NCI-H146 treated with DMSO at 0.1 percent for 48 hours (cell line): ENCODE results near the gene SLC35F4.
"Not testable (repeated sequence)": the region's sequence is repeated elsewhere in the genome, so short reads cannot be mapped to it uniquely, and the experiment has no call there.

Experiments
- DNase-seq: peaks from one replicate; lab custom pipeline; 2025; ENCODE audit not compliant: unreplicated experiment; lab: John Stamatoyannopoulos, UW

Gene SLC35F4

DNA sequence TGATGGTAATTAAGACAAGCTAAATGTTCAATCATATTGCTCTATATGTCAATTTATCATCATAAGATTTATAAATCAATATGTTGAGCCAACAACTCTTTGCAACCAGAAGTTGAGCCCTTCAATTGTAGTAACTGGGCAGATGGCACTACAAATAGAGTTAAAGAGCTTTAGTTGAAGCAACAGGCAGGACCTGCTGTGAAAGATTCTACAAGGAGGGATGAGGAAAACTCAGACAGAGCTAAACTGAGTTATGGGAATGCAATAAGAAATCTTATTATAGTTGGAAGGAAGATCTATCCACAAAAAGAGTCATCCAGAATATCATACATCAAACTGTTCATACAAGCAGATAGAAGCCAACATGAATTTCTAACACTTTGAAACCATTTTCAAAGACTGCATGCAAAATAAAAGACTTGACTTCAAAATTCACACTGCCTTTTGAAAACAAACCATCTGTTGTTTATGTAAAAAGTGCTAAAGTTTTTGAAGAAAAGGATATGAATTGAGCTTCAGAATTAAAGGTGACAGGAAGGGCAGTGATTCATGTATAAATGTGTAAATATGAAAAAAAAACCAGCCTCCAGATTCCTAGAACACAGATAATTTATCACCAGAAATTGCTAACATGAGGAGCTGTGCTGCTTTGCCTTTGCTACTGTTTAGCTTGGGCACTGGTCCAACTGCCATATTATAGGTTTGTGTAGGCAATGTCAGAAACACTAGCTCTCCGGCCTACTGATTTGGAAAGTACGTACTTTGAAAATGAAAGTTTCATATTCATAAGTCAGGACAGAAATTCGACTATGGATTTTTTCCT is 133.2 kb downstream of the SLC35F4 start:
- no peak for DNase-seq

DNA sequence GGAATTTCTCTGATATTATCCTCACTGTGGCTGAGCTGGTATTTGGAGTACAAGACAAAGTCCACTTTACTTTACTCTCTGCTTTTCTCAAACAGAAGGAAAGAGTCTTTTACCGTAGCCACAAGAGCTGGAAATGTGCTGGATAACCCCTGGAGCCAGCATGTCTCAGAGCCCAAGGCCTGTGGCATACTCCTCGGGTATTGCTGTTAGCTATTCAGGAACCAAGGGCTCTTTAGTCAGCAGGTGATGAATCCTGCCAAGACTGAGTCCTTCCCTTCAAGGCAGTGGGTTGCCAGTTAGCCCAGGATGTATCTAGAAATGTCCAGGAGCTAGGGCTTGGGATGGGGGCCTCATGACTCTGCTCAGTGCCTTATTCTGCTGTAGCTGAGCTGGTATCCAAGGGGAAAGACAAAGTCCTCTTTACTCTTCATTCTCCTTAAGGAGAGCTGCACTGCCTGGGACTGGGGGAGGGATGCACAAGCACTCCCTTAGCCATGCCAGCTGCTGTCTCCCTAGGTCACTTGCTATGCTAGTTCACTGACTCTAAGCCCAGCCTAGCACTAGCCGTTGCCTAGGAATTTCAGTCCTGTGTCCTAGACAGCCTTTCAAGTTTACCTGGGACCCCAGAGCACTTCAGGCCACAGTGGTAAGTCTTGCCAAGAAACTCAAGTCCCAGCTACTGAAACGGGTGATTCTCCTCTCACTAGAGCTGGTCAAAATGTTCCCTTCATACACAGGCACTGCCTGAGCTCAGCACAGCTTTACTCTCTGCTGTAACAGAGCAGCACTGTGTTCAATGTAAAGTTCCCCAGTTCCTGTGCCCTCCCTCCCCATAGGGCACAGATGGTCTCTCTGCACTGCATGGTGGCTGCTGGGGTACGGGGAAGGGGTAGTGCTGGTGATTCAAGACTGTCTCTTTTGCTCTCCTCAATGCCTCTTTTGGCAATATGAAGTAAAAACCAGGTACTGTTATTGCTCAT is 136.4 kb downstream of the SLC35F4 start:
- no peak for DNase-seq

DNA sequence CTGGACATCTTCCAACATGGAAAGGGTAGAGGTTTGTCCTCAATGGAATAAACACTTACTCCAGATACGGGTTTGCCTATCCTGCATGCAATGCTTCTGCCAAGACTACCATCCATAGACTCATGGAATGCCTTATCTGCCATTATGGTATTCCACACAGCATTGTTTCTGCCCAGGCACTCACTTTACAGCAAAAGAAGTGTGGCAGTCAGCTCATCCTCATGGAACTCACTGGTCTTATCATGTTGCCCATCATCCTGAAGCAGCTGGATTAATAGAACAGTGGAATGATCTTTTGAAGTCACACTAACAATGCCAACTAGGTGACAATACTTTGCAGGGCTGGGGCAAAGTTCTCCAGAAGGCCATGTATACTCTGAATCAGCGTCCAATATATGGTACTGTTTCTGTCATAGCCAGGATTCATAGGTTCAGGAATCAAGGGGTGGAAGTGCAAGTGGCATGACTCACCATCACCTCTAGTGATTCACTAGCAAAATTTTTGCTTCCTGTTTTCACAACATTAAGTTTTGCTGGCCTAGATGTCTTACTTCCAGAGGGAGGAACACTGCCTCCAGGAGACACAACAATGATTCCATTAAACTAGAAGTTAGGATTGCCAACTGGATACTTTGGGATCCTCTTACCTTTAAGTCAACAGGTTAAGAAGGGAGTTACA is 140.4 kb downstream of the SLC35F4 start:
- no peak for DNase-seq

DNA sequence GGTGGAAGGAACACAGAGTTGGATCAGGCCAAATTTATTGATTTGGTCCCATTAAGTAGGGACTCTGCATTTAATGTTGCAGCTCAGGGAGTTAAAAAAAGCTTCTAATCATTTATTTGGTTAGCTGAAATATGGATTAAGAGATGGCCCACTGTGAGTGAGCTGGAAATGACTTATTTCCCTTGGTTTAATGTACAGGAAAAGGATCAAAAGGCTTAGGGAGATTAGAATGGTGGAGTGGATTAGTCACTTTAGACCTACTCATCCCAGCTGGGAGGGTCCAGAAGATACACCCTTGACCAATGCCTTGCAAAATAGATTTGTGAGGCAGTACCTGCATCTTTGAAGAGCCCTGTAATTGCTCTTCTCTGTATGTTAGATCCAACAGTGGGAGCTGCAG is 143.8 kb downstream of the SLC35F4 start:
- not testable (repeated sequence) for DNase-seq

DNA sequence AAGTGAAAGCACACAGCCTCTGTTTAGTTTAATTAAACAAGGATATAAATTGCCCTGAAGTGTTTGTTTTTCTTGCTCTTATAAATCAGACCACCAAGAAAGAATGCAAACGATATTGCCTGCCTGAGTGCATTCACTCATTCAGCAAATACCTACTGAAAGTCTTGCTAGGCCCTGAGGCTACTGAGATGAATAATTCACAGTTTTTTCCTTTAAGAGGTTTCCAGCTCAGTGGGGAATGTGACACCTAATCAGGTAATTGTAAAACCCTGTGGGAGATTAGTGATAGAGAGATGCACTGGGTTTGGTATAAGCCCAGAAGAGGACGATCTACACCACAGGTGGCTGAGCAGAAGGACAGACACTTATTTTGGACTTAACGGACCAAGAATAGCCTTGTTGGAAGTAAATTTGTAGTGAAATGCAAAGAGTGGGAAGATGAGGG is 151.4 kb downstream of the SLC35F4 start:
- no peak for DNase-seq

DNA sequence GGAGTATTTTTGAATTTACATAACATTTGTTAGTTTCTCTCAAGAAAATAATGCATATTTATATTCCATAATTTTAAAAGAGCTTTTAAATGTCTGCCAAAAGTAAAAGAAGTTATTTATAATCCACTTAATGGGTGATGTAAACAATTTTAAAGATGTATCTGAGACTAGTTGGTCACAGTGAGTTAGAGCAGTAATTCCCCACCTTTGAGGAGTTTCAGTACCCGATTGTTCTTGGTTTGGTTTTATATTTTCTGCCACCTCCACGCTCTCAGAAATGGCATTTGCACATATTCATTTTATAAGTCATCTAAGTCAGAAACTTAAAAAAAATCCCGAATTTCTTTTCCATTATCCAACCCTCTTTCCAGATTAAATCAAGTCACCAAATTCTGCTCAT is 153.2 kb downstream of the SLC35F4 start:
- no peak for DNase-seq

DNA sequence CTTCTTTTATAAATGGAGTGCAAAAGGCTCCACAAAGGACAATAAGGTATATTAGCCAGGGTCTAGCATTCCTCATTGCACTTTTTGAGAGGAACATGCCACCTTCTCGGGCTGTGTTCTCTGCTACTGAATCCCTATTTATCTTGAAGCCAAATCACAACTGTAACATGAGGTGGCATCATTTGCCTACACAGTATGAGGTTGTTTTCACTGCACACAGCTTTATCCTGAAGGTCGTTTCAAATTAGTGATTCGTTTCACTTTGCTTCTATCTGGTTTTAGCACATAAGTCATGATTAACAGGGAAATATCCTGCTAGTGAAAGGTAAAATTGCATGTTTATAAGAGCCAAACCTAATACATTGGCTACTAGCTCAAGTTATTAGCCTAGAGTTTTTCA is 153.8 kb downstream of the SLC35F4 start:
- DNase-seq: no peak

DNA sequence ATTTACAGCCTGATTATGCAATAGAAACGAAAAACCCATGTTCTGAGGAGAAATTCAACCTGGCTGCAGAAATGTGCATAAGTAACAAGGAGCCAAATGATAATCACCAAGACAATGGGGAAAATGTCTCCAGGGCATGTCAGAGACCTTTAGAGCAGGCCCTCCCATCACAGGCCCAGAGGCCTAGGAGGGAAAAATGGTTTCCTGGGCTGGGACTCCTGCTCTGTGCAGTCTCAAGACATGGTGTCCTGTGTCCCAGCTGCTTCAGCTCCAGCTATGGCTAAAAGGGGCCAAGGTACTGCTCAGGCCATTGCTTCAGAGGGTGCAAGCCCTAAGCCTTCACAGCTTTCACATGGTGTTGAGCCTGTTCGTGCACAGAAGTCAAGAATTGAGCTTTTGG is 156.0 kb downstream of the SLC35F4 start:
- DNase-seq: no peak

DNA sequence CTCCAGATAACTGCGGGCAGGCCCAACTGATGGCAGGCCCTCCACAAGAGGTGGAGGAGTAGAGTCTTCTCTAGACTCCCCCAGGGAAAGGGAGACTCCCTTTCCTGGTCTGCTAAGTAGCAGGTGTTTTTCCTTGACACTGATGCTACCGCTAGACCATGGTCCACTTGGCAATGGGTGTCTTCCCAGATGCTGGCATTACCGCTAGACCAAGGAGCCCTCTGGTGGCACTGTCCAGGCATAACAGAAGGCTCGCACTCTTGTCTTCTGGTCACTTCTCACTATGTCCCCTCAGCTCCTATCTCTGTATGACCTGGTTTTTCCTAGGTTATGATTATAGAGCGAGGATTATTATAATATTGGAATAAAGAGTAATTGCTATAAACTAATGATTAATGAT is 156.8 kb downstream of the SLC35F4 start:
- not testable (repeated sequence) for DNase-seq

DNA sequence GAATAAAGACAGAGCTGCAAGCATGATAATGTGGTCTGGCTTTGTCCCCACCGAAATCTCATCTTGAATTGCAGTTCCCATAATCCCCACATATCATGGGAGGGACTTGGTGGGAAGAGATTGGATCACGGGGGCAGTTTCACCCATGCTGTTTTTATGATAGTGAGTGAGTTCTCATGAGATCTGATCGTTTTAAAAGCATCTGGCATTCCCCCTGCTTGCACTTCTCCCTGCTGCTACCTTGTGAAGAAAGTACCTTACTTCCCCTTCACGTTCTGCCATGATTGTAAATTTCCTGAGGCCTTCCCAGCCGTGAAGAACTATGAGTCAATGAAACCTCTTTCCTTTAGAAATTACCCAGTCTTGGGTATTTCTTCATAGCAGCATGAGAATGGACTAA is 158.7 kb downstream of the SLC35F4 start:
- DNase-seq: no peak

DNA sequence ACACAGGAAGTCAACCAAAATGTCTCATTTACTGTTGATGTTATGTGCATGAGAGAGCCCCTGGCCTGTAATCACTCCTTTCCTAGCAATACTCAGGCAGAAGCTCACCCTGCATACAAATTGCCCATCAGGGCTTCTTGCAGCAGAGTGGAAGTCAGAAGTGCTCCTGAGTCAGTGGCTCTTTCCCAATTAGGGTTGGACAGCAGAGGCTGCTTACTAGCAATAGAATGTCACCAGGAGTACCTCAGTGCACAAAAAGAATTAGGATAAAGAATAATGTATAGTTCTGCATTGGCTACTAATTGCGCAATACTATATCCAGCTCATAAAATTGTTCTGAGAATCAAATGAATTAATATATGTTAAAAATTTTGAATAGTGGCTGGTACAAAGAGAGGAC is 161.1 kb downstream of the SLC35F4 start:
- no peak for DNase-seq

DNA sequence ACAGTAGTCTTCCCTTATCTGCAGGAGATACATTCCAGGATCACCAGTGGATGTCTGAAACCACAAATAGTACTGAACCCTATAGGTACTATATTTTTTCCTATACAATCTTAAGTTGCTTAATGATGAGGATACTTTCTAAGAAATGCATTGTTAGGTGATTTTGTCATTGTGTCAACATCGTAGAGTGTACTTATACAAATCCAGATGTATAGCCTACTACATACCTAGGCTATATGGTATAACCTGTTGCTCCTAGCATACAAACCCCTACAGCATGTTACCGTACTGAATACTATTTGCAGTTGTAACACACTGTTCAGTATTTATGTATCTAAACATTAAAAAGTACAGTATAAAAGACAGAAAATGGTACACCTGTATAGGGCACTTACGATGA is 165.9 kb downstream of the SLC35F4 start:
- no peak for DNase-seq

DNA sequence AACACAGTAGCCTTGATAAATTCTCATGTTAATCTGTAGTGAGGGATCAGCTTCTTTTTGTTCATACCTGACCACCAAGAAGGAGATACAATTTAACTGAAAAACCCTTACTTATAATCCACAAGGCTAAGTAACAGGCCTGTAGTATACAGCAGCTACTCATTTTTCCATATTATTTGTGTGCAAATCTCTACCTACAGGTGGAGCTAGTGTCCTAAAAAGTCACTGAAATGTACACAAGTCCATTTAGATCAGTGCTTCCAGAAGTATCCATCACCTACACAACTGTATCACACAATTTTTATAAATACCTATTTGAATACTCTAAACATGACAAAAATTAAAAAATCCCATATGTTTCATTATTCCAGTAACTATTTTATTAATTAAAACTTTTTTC is 173.2 kb downstream of the SLC35F4 start:
- DNase-seq: no peak

DNA sequence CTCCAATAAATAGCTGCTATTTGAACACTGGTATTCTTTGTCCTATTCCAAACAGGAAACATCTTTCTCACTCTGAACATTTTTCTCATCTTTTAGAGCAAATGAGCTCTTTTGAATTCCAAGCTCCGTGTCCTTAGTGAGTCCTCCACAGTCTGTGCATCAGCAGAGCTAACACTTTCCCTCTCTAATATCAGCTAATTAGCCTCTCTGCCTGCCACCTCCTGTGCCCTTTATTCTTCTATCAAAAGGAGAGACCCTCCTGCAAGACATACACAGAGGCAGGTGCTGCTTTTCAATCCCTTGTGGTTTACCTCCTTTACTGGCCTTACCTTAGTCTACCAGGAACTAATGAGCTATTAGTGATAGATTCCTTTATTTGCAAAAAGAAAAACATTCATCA is 178.5 kb downstream of the SLC35F4 start:
- peak; percentile 14 for DNase-seq

DNA sequence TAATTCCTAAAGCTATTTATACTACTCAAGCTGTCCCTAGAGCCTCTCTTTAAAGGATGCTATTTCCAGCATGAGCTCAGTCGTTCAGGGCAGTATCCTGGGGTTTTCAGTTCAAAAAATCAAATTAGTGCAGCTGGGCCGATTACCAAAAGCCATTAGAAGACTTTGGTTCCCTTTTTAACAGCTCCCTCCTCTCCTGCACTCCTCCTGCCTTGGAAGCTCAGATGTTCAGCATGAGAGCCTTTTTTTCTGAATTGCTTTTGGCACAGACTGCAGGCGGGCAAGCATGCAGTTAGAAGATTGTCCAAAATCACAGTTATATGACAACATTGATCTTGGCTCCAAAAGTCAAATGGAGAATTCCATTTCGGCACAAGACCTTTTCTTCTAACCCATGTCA is 179.6 kb downstream of the SLC35F4 start:
- no peak for DNase-seq

DNA sequence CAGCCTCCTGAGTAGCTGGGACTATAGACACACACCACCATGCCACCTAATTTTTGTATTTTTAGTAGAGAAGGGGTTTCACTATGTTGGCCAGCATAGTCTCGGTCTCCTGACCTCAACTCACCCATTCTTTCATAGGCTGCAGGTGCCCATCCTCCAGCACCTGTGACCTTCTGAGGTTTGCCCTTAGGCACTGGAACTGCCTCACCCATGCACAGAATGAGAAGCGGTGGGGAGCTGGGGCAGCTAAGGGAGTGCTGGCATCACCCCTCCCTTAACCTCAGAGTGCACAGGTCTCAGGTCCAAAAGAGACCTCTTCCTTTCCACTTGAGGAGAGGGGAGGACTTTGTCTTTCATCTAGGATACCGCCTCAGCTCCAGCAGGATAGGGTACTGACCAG is 194.9 kb downstream of the SLC35F4 start:
- no peak for DNase-seq

DNA sequence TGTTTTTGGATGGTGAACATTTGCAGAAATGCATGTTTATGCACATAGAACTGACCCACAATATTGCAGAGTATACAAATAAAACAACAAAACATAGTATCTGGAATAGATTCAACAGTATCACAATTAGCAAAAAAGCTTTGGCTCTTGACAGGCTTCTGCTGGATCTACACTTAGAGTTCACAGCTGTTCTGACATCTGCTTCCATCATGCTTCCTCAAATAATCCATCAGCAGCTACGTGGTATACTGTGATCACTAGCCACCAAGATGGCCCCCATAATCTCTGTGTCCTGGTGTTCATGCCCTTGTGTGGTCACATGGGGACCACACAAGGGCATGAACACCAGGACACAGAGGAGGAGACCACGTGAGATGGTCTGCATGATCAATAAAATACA is 205.7 kb downstream of the SLC35F4 start:
- DNase-seq: no peak

DNA sequence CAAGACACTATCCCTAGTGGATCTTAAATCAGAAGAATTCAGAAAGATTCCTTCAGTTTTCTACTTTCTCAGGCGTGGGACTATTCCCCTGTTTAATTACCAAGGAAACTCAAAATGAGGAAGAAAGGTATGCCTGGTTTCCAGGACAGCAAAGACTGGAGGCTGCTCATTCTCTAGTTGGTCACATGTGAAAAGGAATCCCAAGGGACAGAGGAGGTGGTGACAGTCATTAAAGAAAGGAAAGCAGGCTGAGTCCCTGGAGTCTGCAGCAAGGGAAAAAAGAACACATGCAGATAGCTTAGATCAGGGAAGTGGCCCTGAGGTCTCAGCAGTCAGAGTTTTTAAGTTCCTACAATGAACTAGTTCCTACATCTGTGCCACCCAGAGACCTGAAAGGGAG is 206.8 kb downstream of the SLC35F4 start:
- DNase-seq: no peak

DNA sequence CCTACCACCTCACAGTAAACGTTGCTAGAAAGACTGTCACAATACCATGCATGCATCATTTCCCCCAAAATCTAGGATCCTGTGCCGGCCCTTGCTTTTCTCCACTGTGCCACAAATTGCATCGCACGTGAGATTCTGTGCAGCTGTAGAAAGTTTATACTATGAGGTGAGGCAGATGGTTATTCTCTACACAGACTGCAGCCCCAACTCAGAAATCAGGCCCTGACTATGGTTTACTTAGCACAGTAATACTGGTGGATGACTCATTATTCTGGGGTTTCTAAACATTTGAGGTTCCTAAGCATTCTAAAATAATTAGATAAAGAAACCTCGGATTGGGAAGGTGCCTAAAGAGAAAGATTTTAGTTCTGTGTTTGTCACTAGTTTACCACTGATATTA is 208.4 kb downstream of the SLC35F4 start:
- DNase-seq: no peak

DNA sequence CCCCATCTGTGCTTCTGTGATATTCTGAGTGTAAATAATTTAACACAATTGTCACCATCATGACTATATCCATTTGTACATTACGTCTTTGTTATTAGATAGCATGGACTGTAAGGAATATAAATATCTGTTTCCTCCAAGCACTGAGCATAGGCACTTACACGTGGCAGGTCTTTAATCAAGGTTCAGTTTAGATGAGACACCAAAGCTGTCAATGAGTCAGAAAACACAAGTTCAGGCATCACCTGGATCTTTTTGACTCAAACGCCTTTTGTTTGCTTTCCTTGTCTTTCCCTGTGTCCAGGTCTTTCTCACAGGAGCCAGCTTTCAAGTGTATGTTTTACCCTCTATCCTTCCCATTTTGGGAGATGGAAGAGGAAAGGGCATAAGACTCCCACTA is 209.0 kb downstream of the SLC35F4 start:
- no peak for DNase-seq

DNA sequence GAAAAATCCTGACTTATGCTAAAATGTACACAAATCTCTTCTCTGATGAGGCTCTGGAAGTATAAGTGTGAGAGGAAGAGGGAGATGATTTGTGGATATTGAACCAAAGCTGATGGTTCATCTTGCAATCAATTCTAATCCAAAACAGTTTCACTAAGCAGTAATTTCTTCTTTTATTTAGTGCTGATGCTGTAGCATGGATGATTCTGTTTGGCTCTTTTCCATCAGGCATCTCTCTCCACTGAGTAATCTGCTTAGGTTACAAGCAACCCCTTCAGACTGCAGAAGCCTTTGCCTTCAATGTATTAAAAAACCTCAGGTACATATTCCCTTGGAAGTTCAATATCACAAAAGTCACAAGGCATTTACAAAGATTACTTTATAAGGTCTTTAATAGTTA is 213.1 kb downstream of the SLC35F4 start:
- DNase-seq: no peak
